Erythroblast (primary cell): ENCODE measurements around the gene FER.

Source experiments
- GATA1 ChIP-seq: IDR thresholded peaks from 2 replicates; pipeline ENCODE4 v1.6.1; 2011; ENCODE audit warnings: low read depth, mild to moderate bottlenecking, control low read depth, low read length, moderate library complexity
- POLR2A ChIP-seq: IDR thresholded peaks from 2 replicates; pipeline ENCODE4 v1.6.1; 2011; ENCODE audit warnings: mild to moderate bottlenecking, low read length

DNA sequence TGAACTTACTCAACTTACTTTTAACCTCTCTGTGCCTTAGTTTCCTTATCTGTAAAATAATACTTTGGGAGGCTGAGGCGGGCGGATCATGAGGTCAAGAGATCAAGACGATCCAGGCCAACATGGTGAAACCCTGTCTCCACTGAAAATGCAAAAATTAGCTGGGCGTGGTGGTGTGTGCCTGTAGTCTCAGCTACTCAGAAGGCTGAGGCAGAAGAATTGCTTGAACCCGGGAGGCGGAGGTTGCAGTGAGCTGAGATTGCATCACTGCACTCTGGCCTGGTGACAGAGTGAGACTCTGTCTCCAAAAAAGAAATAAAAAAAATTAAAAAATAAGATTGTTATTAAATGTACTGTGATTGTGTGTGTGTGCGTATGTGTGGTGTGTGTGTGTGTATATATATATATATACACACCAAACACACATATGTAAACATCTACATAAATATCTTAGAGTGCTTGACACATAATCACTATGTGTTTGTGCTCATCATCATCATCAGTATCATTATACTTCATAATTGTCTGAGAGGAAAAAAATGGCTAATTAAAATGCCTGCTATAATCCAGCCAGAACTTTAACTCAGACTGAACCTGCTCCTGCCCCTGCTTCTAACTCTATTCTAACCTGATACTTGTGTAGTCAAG, 312.8 kb downstream of the FER start:
- TF ChIP-seq POLR2A (no peak), GATA1 (no peak)
